SIG-M5 (cell line): ENCODE data around the gene SLC25A12.
"Not testable (repeated sequence)": the region's sequence is repeated elsewhere in the genome, so short reads cannot be mapped to it uniquely, and the experiment has no call there.

ENCODE experiments used
- DNase-seq: peaks from one replicate; lab custom pipeline; 2025; lab: John Stamatoyannopoulos, UW

SLC25A12 gene

GRCh38 chr2:171789956-171790355 is 104.1 kb downstream of the SLC25A12 start:
- no peak for DNase-seq

- no peak for DNase-seq
These were observed 105.6 kb downstream of the SLC25A12 start for GRCh38 chr2:171788316-171788993.

DNA sequence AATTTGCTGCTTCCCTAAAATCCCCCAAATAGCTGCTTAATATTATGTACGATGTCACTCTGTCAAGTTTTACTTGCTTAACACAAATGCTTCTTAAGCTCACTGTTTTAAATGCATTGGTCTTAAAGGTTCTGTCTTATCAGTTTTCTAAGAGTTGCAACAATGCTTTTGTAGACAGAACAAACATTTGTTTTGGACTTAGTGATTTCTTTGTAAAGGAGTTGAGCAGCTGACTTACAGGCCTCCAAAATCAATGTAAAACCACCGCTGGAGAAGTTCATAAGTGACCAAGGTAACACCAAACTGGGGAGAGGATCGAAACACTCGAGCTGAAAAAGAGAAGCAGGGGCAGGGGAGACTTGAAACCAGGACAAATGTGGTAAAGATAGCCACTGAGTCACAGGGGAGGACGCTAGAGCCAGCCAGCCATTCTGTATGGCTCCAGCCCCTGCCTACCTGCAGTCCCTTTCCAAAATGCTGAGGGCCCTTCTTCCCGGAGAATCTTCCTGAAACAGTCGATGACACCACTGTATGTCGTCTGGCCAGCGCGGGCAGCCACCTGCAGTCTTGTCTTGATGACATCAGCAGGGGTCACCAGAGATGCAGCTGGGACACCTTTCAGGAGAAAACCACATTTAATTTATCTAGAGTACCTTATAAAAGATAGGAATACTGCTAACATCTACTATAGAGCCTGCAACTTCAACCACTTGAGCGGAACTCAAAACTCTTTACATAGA is 106.5 kb downstream of the SLC25A12 start:
- DNase-seq: no peak

DNA sequence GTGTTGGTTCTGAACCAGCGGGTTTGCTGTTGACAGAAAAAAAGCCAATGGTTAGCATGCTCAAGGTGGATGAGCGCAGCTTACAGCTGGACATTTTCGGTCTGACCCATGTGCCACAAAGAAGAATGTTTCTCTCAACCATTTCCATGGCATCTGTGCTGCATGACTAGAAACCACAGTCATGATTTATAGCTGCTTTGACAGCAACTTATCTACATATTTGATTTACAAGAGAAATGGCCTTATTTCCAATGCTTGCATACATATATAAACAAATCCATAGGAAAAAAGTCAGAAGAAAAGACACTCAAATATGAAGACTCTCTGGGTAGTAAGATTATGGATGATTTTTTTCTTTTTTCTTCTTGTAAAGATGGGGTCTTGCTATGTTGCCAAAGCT is 108.6 kb downstream of the SLC25A12 start:
- no peak for DNase-seq

GRCh38 chr2:171778515-171778914 is 115.5 kb downstream of the SLC25A12 start:
- DNase-seq: no peak

DNA sequence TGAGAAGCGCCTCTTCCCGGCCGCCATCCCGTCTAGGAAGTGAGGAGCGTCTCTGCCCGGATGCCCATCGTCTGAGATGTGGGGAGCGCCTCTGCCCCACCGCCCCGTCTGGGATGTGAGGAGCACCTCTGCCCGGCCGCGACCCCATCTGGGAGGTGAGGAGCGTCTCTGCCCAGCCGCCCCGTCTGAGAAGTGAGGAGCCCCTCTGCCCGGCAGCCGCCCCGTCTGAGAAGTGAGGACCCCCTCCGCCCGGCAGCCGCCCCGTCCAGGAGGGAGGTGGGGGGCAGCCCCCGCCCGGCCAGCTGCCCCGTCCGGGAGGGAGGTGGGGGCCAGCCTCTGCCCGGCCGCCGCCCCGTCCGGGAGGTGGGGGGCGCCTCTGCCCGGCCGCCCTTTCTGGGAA is 119.5 kb downstream of the SLC25A12 start:
- DNase-seq: not testable (repeated sequence)

DNA sequence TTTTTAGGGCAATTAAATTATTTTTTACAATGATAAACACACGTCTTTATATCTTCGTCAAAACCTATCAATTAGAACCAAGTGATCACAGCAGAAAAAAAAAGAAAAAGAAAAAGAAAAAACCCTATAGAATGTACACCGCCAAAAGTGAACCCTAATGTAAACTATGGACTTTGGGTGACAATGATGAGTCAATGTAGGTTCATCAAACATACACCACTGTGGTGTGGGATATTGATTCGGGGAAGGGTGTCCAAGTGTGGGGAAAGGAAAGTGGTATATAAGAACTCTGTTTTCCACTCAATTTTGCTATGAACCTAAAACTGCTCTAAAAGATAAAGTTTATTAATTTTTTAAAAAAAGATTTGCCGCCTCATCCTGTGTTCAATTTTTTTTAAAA is 121.7 kb downstream of the SLC25A12 start:
- DNase-seq: no peak

- no peak for DNase-seq
These were observed 122.6 kb downstream of the SLC25A12 start for GRCh38 chr2:171771463-171771862.

DNA sequence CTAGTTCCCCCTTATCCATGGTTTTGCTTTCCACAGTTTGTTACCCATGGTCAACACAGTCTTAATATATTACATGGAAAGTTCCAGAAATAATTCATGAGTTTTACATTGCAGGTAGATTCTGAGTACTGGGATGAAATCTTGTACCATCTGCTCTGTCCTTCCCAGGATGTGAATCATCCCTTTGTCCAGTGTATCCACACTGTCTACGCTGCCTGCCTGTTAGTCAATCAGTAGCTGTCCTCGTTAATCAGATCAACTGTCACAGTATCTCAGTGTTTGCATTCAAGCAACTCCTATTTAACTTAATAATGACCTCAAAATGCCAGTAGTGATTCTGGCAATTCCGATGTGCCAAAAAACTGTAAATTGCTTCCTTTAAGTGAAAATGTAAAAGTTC is 130.4 kb downstream of the SLC25A12 start:
- DNase-seq: no peak

DNA sequence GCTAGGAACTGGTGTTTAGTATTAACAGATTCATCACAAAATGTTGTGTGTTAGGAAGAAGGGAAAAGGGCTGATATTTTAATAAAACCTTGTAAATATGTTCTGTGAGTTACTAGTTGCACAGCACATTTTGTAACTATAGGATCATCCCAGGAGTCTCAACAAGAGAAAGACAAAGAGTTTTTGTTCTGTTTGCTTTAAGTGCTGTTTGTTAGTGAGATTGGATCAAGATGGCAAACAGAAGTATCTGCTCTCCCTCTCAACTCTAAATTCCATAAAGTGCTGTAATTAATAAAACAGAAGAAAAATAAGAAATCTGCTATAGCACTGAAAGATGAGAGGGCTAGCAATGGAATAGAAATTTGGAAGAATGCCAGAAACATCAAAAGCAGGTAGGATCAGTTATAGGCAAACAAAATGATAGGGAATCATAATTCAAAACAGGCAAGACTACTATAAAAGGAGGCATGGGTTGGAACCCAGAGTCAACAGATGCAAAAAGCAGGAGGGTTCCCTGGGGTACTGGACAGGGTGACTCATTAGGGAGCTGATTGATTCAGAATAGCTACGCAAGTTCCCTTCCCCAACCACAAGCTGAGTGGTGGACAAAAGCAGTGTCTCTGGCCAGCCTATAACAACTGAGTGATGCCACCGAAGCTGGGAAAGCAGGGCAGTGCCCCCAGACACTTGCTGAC is 131.0 kb downstream of the SLC25A12 start:
- DNase-seq: no peak

GRCh38 chr2:171761176-171761575 is 132.9 kb downstream of the SLC25A12 start:
- DNase-seq: not testable (repeated sequence)

DNA sequence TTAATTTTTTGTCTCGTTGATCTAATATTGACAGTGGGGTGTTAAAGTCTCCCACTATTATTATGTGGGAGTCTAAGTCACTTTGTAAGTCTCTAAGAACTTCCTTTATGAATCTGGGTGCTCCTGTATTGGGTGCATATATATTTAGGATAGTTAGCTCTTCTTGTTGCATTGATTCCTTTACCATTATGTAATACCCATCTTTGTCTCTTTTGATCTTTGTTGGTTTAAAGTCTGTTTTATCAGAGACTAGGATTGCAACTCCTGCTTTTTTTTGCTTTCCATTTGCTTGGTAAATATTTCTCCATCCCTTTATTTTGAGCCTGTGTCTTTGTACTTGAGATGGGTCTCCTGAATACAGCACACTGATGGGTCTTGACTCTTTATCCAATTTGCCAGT is 135.3 kb downstream of the SLC25A12 start:
- not testable (repeated sequence) for DNase-seq

DNA sequence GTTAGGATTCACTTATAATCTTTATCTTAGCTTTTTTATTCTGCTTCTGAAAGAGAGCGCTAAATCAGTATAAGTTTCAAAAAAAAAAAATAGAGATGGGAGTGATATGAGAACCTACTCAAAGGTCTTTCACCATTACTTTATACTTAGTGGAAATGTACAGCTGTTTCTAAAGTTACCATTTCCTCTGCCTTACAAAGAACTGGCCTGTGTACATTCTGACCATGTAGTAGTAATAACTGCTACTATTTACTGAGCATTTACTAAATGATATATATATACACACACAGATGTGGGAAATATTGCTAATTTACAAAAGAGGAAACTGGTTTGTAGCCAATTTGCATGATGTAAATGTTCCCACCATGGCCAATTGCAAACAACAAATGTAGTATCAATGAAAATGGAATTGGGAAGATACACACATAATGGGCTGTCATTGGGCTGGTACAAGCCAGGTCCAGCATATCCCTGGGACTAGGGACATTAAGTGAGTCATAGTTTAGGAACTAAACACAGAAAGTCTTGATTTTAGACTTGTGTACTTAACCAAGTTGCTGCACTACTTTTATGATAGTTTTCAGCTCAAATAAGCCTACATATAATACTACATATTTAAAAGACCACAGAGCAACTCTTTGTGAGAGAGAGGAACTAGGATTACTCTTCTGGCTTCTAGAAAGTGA is 139.6 kb downstream of the SLC25A12 start:
- DNase-seq: no peak

GRCh38 chr2:171747371-171747770 is 146.7 kb downstream of the SLC25A12 start:
- no peak for DNase-seq

DNA sequence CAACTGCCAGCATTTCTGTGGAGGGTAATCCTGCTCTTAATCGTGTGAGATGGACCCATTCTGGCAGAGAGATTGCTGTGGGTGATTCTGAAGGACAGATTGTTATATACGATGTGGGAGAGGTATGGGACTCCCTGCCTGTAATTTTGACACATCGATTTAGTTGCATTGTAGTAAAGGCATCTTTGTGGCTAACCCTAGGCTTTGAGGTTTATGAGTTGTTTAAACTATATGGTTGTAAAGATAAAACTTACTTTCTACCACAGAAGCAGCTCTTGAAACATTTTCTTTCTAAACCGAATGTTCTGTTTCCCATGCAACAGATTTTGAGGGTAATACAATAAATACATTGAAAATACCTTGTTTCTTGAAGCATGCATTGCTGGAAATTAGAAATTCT is 148.2 kb downstream of the SLC25A12 start:
- DNase-seq: no peak

- no peak for DNase-seq
These were observed 148.9 kb downstream of the SLC25A12 start for GRCh38 chr2:171745141-171745540.

DNA sequence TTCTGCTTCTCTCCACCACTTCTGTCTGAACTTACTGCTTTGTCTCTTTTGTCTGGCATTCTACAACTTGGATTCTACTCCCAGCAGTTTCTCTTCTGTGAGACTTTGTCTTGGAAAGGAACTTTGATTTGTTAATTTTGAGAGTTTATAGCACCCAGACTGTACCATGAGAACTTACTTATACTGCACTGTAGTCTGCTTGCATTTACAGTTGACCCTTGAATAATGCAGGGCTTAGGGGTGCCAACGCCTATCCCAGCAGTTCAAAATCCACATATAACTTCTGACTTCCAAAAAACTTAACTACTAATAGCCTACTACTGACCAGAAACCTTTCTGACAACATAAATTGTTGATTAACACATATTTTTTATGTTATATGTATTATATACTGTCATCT is 151.3 kb downstream of the SLC25A12 start:
- DNase-seq: no peak

DNA sequence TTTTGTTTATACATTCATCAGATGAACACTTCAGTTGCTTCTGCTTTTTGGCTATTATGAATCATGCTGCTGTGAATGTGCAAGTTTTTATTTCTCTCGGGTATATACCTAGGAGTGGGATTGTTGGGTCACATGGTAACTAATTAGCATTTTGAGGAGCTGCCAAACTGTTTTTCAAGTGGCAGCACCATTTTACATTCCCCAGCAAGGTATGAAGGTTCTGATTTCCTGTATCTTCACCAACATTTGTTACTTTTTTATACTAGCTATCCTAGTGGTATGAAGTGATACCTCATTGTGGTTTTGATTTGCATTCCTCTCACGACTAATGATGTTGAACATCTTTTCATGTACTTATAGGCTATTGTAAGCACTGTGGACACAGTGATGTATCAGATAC is 152.9 kb downstream of the SLC25A12 start:
- DNase-seq: no peak

GRCh38 chr2:171735991-171736710 is 157.9 kb downstream of the SLC25A12 start:
- no peak for DNase-seq
